Measurements from ENCODE around the gene PLEKHM3. TPM values are rescaled to one million over a fixed set of nuclear protein-coding genes. Genes with fewer than 3 reads are reported as not detected.
A peak's percentile ranks its signal among the peaks of the same experiment; 100 is the strongest.

The PLEKHM3 gene
- total and polyA plus RNA-seq, 2 of the 13 experiments (the other 11 are each of a cell fraction or from before 2014, with no cell fraction given) = 4.5 to 4.7 TPM

DNA sequence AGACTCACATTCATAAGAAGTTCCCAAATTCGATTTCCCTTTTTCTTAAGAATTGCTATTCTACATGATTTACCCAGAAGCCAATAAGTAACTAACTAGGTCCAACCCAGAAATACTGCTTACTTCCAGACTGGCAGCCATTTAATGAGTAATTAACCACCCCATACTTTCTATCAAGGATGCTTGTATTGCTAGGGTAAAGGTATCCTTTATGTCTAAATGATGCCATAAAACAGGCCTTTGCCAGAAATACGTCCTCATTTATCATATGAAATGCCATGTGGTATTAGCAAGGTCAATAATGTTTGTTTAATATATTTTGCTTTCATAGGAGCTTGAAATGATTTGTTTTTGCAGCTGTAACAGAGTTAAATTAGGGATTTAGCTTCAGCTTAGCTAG lies 56.1 kb downstream of the PLEKHM3 start:
- H3K4me1 ChIP-seq (ENCODE audit: insufficient read depth, low read length) = peaks cover 30% of the 10 kb centered on the region
- 87% methylated on average over 2 of the region's 2 CpGs for WGBS (ENCODE audit: low lambda C conversion rate)
- no peak overlapping the region for H2AFZ ChIP-seq (ENCODE audit: low read length)
- H3K27me3 ChIP-seq (ENCODE audit: control insufficient read depth in 1 of 2, insufficient read depth in 2 of 2, low read length in 2 of 2) = no peaks in the 10 kb centered on the region
- H3K9ac ChIP-seq (ENCODE audit: insufficient read depth, low read depth, low read length) = no peak overlapping the region
- intact Hi-C loops (cut with micrococcal nuclease; ENCODE audit: unreplicated experiment) = no loop called here
- TF ChIP-seq NFE2L2 (IDR thresholded peaks at IDR 0.05; ENCODE audit: low read length) (no peak), CREB1 (IDR thresholded peaks at IDR 0.05) (no peak), CREB1 (CRISPR knock-in tag; IDR thresholded peaks at IDR 0.05) (0 out of 2 replicates have a peak, but pooled peaks have one; percentile 17)
- H3K4me2 ChIP-seq (ENCODE audit: low read depth, low read length) = no peak overlapping the region
- ChIA-PET POLR2A (interaction anchor here (0.7 to 1.2 kb wide), 3 partner anchors 71 to 199 kb away, joined by 3 read pairs; partner anchors contain the start of gene FZD5), CTCF (ENCODE audit: low intra/inter-chr PET ratio, low total read pairs) (no interaction called here)
- no peaks in the 10 kb centered on the region for H4K20me1 ChIP-seq (ENCODE audit: insufficient read depth, low read length)
- BruUV-seq (replicated peaks) = no TSS peak
- DNase-seq (ENCODE audit: low spot score) = no peak
- no peaks in the 10 kb centered on the region for H3K36me3 ChIP-seq (replicated peaks in 1 of 2; ENCODE audit: control insufficient read depth in 1 of 2, insufficient read depth in 2 of 2, low read length in 2 of 2)
- no peaks in the 10 kb centered on the region for H3K79me2 ChIP-seq (ENCODE audit: insufficient read depth, low read length)
- H3K9me3 ChIP-seq (ENCODE audit: low read length) = no peaks in the 10 kb centered on the region
- no peak overlapping the region for H3K4me3 ChIP-seq (replicated peaks in 1 of 3; ENCODE audit: insufficient read depth in 1 of 3, low read depth in 2 of 3, low read length in 3 of 3)
- H3K27ac ChIP-seq (ENCODE audit: extremely low read length, insufficient read depth, low read length) = no peak overlapping the region
- in situ Hi-C loops (cut with HindIII; ENCODE audit: extremely low pct_ligation_motif_present, low pct_unique_long_range_greater_than_20kb) = no loop called here
- ATAC-seq = no peak
- no peak for FAIRE-seq

DNA sequence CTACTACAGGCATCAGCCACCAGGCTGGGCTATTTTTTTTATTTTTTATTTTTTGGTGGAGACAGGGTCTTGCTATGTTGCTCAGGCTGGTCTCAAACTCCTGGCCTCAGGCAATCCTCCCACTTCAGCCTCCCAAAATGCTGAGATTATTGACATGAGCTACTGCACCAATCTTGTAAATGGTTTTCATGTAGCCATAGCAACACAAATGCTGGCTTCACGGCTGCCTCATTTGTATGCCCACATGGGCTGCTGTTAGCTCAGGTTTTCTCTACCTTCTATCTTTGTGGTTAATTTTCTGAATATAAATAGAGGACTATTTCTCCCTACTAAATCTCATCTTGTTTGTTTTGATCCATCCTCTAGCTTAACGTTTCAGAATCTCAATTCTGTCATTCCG lies 58.2 kb downstream of the PLEKHM3 start:
- Histone ChIP-seq H3K27me3 (ENCODE audit: control insufficient read depth in 1 of 2, insufficient read depth in 2 of 2, low read length in 2 of 2) (no peaks in the 10 kb centered on the region), H3K9ac (ENCODE audit: insufficient read depth, low read depth, low read length) (no peak overlapping the region), H4K20me1 (ENCODE audit: insufficient read depth, low read length) (no peaks in the 10 kb centered on the region), H2AFZ (ENCODE audit: low read length) (no peak overlapping the region), H3K36me3 (replicated peaks in 1 of 2; ENCODE audit: control insufficient read depth in 1 of 2, insufficient read depth in 2 of 2, low read length in 2 of 2) (no peaks in the 10 kb centered on the region; a peak in 1 of 5 replicates), H3K9me3 (ENCODE audit: low read length) (peaks cover 4% of the 10 kb centered on the region), H3K4me2 (ENCODE audit: low read depth, low read length) (no peak overlapping the region), H3K4me1 (ENCODE audit: insufficient read depth, low read length) (peaks cover 21% of the 10 kb centered on the region), H3K79me2 (ENCODE audit: insufficient read depth, low read length) (no peaks in the 10 kb centered on the region), H3K27ac (ENCODE audit: extremely low read length, insufficient read depth, low read length) (no peak overlapping the region), H3K4me3 (replicated peaks in 1 of 3; ENCODE audit: insufficient read depth in 1 of 3, low read depth in 2 of 3, low read length in 3 of 3) (no peak overlapping the region)
- intact Hi-C loops (cut with micrococcal nuclease; ENCODE audit: unreplicated experiment) (no loop called here), in situ Hi-C loops (cut with HindIII; ENCODE audit: extremely low pct_ligation_motif_present, low pct_unique_long_range_greater_than_20kb) (no loop called here)
- POLR2A ChIA-PET = interaction anchor here (1.0 to 1.3 kb wide), 3 partner anchors 97 to 197 kb away, joined by 3 to 4 read pairs (median 4); partner anchors contain the start of gene FZD5
- TF ChIP-seq DR1 (CRISPR knock-in tag; IDR thresholded peaks at IDR 0.05) (no peak), ZNF747 (CRISPR knock-in tag; IDR thresholded peaks at IDR 0.05; ENCODE audit: borderline replicate concordance) (no peak), ZC3H13 (CRISPR knock-in tag; IDR thresholded peaks at IDR 0.05) (no peak), AGO2 (optimal IDR thresholded peaks at IDR 0.05; ENCODE audit: low read depth, low read length) (no peak), ZFP1 (CRISPR knock-in tag; IDR thresholded peaks at IDR 0.05) (no peak), CBX1 (IDR thresholded peaks at IDR 0.05; ENCODE audit: low read depth) (no peak)
- TF ChIP-seq, protein P1, sequence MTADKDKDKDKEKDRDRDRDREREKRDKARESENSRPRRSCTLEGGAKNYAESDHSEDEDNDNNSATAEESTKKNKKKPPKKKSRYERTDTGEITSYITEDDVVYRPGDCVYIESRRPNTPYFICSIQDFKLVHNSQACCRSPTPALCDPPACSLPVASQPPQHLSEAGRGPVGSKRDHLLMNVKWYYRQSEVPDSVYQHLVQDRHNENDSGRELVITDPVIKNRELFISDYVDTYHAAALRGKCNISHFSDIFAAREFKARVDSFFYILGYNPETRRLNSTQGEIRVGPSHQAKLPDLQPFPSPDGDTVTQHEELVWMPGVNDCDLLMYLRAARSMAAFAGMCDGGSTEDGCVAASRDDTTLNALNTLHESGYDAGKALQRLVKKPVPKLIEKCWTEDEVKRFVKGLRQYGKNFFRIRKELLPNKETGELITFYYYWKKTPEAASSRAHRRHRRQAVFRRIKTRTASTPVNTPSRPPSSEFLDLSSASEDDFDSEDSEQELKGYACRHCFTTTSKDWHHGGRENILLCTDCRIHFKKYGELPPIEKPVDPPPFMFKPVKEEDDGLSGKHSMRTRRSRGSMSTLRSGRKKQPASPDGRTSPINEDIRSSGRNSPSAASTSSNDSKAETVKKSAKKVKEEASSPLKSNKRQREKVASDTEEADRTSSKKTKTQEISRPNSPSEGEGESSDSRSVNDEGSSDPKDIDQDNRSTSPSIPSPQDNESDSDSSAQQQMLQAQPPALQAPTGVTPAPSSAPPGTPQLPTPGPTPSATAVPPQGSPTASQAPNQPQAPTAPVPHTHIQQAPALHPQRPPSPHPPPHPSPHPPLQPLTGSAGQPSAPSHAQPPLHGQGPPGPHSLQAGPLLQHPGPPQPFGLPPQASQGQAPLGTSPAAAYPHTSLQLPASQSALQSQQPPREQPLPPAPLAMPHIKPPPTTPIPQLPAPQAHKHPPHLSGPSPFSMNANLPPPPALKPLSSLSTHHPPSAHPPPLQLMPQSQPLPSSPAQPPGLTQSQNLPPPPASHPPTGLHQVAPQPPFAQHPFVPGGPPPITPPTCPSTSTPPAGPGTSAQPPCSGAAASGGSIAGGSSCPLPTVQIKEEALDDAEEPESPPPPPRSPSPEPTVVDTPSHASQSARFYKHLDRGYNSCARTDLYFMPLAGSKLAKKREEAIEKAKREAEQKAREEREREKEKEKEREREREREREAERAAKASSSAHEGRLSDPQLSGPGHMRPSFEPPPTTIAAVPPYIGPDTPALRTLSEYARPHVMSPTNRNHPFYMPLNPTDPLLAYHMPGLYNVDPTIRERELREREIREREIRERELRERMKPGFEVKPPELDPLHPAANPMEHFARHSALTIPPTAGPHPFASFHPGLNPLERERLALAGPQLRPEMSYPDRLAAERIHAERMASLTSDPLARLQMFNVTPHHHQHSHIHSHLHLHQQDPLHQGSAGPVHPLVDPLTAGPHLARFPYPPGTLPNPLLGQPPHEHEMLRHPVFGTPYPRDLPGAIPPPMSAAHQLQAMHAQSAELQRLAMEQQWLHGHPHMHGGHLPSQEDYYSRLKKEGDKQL (CRISPR knock-in tag; IDR thresholded peaks at IDR 0.05; ENCODE audit: low read depth) = no peak
- no peak for ATAC-seq
- WGBS (ENCODE audit: low lambda C conversion rate) = 95% methylated on average over 3 of the region's 3 CpGs
- no TSS peak for BruUV-seq (replicated peaks)
- CTCF ChIA-PET (ENCODE audit: low intra/inter-chr PET ratio, low total read pairs) = no interaction called here
- FAIRE-seq = no peak
- no peak for DNase-seq (ENCODE audit: low spot score)

Data from HepG2 (cell line).